Hematopoietic multipotent progenitor cell (in vitro differentiated cells): ENCODE measurements around the gene KIF24. TPM values are rescaled to one million over a fixed set of nuclear protein-coding genes. Genes with fewer than 3 reads are reported as not detected.
"Not testable (repeated sequence)": the region's sequence is repeated elsewhere in the genome, so short reads cannot be mapped to it uniquely, and the experiment has no call there.

Source experiments
- DNase-seq, 3 donors: peaks; one replicate each; pipeline ENCODE4 v3.0.0-alpha.2; 2011 to 2015; ENCODE audit warnings: low read depth in 2 of 3, low spot score in 2 of 3
- total RNA-seq: library from RNA; depleted of rRNA; stranded (reverse); fragments of >200 nt; gene quantifications from one replicate; pipeline ENCODE4 v1.2.3, GENCODE V29; 2012

The KIF24 gene
- total RNA-seq, 1 donor: 2.2 TPM

GRCh38 chr9:34333836-34334235 is 4.8 kb upstream of the KIF24 start:
- no peak for DNase-seq

GRCh38 chr9:34332076-34332964 is 3.3 kb upstream of the KIF24 start:
- peak in 2 of 3 donors; percentile 50 to 70 for DNase-seq

- no peak for DNase-seq
Measured at GRCh38 chr9:34331196-34331595, 2.1 kb upstream of the KIF24 start.

- no peak for DNase-seq
Measured at GRCh38 chr9:34328500-34328986, 525 bp downstream of the KIF24 start.

- DNase-seq: no peak
Measured at GRCh38 chr9:34326690-34327089, 2.4 kb downstream of the KIF24 start.

GRCh38 chr9:34322899-34323591 is 6.0 kb downstream of the KIF24 start:
- DNase-seq: no peak

- DNase-seq: no peak
Measured at GRCh38 chr9:34321451-34321850, 7.6 kb downstream of the KIF24 start.

- DNase-seq: no peak
Measured at GRCh38 chr9:34318163-34318790, 10.8 kb downstream of the KIF24 start.

- DNase-seq: no peak
Measured at GRCh38 chr9:34317436-34317835, 11.6 kb downstream of the KIF24 start.

- no peak for DNase-seq
Measured at GRCh38 chr9:34311499-34312185, 17.4 kb downstream of the KIF24 start.

GRCh38 chr9:34310215-34310614 is 18.9 kb downstream of the KIF24 start:
- DNase-seq: no peak

- DNase-seq: not testable (repeated sequence)
Measured at GRCh38 chr9:34308316-34308715, 20.8 kb downstream of the KIF24 start.

GRCh38 chr9:34301064-34301463 is 28.0 kb downstream of the KIF24 start:
- not testable (repeated sequence) for DNase-seq

- no peak for DNase-seq
Measured at GRCh38 chr9:34292552-34292951, 36.5 kb downstream of the KIF24 start.

GRCh38 chr9:34291423-34291822 is 37.6 kb downstream of the KIF24 start:
- no peak for DNase-seq

GRCh38 chr9:34291023-34291422 is 38.0 kb downstream of the KIF24 start:
- no peak for DNase-seq

- DNase-seq: no peak
Measured at GRCh38 chr9:34289159-34289558, 39.9 kb downstream of the KIF24 start.

- DNase-seq: no peak
Measured at GRCh38 chr9:34282096-34282495, 47.0 kb downstream of the KIF24 start.

- DNase-seq: no peak
Measured at GRCh38 chr9:34279411-34279810, 49.7 kb downstream of the KIF24 start.
